Measurements from ENCODE around the gene ZNRF4.

The ZNRF4 gene

DNA sequence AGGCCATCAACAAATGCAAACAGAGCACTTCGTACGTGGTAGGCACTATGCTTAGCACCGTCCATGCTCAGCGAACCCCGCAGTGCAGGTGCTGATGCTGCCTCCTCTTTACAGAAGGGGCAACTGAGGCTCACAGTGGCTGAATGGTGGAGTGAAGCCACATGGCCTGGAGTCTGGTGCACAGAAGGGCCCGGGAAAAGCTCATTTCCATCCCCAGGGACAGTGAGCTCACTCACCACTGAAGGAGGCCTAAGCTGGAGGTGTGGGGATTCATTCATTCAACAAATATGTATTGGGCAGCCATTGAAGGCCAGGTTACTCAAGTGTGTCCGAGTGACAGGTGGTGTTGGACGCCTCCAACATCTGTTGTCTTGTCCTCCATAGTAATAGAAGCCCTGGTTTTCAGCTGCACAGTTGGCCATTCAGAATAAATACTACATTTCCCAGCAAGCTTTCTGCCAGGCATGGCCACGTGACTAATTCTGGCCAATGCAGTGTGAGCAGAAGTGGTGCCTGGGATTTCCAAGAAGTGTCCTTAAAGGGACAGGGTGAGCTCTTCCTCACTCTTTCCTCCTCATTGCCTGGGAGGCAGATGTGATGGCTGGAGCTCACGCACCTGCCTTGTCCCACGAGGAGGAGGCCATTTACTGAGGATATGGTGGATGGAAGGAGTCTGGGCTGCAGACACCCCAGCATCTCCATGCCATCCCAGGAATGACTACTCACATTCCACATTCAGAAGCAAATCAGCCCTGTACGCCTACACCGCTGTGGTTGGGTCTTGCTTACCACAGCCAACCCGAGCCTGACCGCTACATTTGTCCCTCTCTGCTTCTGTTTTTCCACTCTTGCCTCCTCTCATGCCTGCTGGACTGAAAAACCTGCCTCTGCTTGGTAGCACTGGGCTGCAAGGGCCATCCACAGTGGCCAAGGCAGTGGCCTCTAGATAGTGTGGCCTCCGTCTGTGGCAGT is 2.3 kb upstream of the ZNRF4 start (continued):
- TF ChIP-seq, protein P1, sequence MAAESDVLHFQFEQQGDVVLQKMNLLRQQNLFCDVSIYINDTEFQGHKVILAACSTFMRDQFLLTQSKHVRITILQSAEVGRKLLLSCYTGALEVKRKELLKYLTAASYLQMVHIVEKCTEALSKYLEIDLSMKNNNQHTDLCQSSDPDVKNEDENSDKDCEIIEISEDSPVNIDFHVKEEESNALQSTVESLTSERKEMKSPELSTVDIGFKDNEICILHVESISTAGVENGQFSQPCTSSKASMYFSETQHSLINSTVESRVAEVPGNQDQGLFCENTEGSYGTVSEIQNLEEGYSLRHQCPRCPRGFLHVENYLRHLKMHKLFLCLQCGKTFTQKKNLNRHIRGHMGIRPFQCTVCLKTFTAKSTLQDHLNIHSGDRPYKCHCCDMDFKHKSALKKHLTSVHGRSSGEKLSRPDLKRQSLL (tag by site-specific recombination; IDR thresholded peaks at IDR 0.05), result no peak
- TF ChIP-seq ZNF529 (tag by site-specific recombination; IDR thresholded peaks at IDR 0.05; ENCODE audit: insufficient replicate concordance) (no peak), ZNF792 (tag by site-specific recombination; IDR thresholded peaks at IDR 0.05) (no peak), ZNF335 (tag by site-specific recombination; conservative IDR thresholded peaks at IDR 0.05) (no peak), ZNF292 (tag by site-specific recombination; IDR thresholded peaks at IDR 0.05; ENCODE audit: borderline replicate concordance, low read depth) (no peak), ZNF555 (tag by site-specific recombination; conservative IDR thresholded peaks at IDR 0.05) (no peak), YY1 (tag by site-specific recombination; IDR thresholded peaks at IDR 0.05) (no peak), ZNF777 (tag by site-specific recombination; IDR thresholded peaks at IDR 0.05; ENCODE audit: borderline replicate concordance) (no peak), ZNF184 (tag by site-specific recombination; IDR thresholded peaks at IDR 0.05) (no peak), ZNF558 (tag by site-specific recombination; IDR thresholded peaks at IDR 0.05) (no peak), ZNF785 (tag by site-specific recombination; IDR thresholded peaks at IDR 0.05) (no peak), ZNF596 (tag by site-specific recombination; IDR thresholded peaks at IDR 0.05) (no peak), ZNF169 (tag by site-specific recombination; IDR thresholded peaks at IDR 0.05) (no peak), TRIM28 (IDR thresholded peaks at IDR 0.05; ENCODE audit: borderline replicate concordance, low read length) (peak; percentile 83; the same call in 1 of the 2 replicates), ZNF10 (tag by site-specific recombination; IDR thresholded peaks at IDR 0.05) (no peak), ZNF2 (tag by site-specific recombination; IDR thresholded peaks at IDR 0.05) (no peak), MZF1 (tag by site-specific recombination; IDR thresholded peaks at IDR 0.05; ENCODE audit: borderline replicate concordance) (no peak), ZFP69B (tag by site-specific recombination; IDR thresholded peaks at IDR 0.05) (no peak), ZNF239 (tag by site-specific recombination; IDR thresholded peaks at IDR 0.05) (no peak), ZNF114 (tag by site-specific recombination; IDR thresholded peaks at IDR 0.05) (no peak)
- TF ChIP-seq, protein P2, sequence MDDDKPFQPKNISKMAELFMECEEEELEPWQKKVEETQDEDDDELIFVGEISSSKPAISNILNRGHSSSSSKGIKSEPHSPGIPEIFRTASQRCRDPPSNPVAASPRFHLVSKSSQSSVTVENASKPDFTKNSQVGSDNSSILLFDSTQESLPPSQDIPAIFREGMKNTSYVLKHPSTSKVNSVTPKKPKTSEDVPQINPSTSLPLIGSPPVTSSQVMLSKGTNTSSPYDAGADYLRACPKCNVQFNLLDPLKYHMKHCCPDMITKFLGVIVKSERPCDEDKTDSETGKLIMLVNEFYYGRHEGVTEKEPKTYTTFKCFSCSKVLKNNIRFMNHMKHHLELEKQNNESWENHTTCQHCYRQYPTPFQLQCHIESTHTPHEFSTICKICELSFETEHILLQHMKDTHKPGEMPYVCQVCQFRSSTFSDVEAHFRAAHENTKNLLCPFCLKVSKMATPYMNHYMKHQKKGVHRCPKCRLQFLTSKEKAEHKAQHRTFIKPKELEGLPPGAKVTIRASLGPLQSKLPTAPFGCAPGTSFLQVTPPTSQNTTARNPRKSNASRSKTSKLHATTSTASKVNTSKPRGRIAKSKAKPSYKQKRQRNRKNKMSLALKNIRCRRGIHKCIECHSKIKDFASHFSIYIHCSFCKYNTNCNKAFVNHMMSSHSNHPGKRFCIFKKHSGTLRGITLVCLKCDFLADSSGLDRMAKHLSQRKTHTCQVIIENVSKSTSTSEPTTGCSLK (tag by site-specific recombination; IDR thresholded peaks at IDR 0.05), result no peak
- TF ChIP-seq, protein P3, sequence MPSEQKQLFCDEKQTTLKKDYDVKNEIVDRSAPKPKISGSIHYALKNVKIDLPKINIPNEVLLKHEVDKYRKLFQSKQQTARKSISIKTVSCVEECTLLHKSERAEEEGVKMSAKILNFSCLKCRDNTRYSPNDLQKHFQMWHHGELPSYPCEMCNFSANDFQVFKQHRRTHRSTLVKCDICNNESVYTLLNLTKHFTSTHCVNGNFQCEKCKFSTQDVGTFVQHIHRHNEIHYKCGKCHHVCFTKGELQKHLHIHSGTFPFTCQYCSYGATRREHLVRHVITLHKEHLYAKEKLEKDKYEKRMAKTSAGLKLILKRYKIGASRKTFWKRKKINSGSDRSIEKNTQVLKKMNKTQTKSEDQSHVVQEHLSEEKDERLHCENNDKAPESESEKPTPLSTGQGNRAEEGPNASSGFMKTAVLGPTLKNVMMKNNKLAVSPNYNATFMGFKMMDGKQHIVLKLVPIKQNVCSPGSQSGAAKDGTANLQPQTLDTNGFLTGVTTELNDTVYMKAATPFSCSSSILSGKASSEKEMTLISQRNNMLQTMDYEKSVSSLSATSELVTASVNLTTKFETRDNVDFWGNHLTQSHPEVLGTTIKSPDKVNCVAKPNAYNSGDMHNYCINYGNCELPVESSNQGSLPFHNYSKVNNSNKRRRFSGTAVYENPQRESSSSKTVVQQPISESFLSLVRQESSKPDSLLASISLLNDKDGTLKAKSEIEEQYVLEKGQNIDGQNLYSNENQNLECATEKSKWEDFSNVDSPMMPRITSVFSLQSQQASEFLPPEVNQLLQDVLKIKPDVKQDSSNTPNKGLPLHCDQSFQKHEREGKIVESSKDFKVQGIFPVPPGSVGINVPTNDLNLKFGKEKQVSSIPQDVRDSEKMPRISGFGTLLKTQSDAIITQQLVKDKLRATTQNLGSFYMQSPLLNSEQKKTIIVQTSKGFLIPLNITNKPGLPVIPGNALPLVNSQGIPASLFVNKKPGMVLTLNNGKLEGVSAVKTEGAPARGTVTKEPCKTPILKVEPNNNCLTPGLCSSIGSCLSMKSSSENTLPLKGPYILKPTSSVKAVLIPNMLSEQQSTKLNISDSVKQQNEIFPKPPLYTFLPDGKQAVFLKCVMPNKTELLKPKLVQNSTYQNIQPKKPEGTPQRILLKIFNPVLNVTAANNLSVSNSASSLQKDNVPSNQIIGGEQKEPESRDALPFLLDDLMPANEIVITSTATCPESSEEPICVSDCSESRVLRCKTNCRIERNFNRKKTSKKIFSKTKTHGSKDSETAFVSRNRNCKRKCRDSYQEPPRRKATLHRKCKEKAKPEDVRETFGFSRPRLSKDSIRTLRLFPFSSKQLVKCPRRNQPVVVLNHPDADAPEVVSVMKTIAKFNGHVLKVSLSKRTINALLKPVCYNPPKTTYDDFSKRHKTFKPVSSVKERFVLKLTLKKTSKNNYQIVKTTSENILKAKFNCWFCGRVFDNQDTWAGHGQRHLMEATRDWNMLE (tag by site-specific recombination; conservative IDR thresholded peaks at IDR 0.05; ENCODE audit: low read depth), result no peak
- TF ChIP-seq, protein P4, sequence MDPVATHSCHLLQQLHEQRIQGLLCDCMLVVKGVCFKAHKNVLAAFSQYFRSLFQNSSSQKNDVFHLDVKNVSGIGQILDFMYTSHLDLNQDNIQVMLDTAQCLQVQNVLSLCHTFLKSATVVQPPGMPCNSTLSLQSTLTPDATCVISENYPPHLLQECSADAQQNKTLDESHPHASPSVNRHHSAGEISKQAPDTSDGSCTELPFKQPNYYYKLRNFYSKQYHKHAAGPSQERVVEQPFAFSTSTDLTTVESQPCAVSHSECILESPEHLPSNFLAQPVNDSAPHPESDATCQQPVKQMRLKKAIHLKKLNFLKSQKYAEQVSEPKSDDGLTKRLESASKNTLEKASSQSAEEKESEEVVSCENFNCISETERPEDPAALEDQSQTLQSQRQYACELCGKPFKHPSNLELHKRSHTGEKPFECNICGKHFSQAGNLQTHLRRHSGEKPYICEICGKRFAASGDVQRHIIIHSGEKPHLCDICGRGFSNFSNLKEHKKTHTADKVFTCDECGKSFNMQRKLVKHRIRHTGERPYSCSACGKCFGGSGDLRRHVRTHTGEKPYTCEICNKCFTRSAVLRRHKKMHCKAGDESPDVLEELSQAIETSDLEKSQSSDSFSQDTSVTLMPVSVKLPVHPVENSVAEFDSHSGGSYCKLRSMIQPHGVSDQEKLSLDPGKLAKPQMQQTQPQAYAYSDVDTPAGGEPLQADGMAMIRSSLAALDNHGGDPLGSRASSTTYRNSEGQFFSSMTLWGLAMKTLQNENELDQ (tag by site-specific recombination; IDR thresholded peaks at IDR 0.05; ENCODE audit: low read depth), result no peak

Data from HEK293 (cell line).